Neural cell (in vitro differentiated cells): ENCODE data around the gene DENND1A. TPM values are rescaled to one million over a fixed set of nuclear protein-coding genes. Genes with fewer than 3 reads are reported as not detected.

ENCODE experiments used
- H2AFZ ChIP-seq: fragments of 200-600, 300-800 bp; sonication (generic), shearing (Covaris generic); 2 replicates; pipeline ENCODE4 v1.6.0; 2014; ENCODE audit warnings: low read depth, mild to moderate bottlenecking, antibody characterized with exemption, low read length, moderate library complexity
- H3F3A ChIP-seq: fragments of 200-600 bp; shearing (Covaris generic); 2 replicates; pipeline ENCODE4 v1.6.1; 2016; ENCODE audit warnings: mild to moderate bottlenecking, moderate library complexity, mixed read lengths, antibody characterized with exemption, low read length; ENCODE audit not compliant: insufficient read depth, poor library complexity, severe bottlenecking
- H3K27ac ChIP-seq: fragments of 200-600, 300-800 bp; sonication (generic), shearing (Covaris generic); 2 replicates; pipeline ENCODE4 v1.5.1; 2014; ENCODE audit warnings: mild to moderate bottlenecking, low read length, moderate library complexity
- H3K27me3 ChIP-seq: fragments of 300-800, 200-600 bp; sonication (generic), shearing (Covaris generic); 2 replicates; pipeline ENCODE4 v1.6.0; 2014; ENCODE audit warnings: mild to moderate bottlenecking, low read depth, low read length, moderate library complexity; ENCODE audit not compliant: insufficient read depth
- H3K36me3 ChIP-seq: fragments of 300-800, 200-600 bp; sonication (generic), shearing (Covaris generic); 2 replicates; pipeline ENCODE4 v1.5.1; 2014; ENCODE audit warnings: mild to moderate bottlenecking, antibody characterized with exemption, low read length, moderate library complexity; ENCODE audit not compliant: insufficient read depth
- H3K4me2 ChIP-seq: fragments of 300-800, 200-600 bp; sonication (generic), shearing (Covaris generic); 2 replicates; pipeline ENCODE4 v1.6.0; 2014; ENCODE audit warnings: mild to moderate bottlenecking, low read length
- H3K4me3 ChIP-seq: fragments of 300-800, 200-600 bp; sonication (generic), shearing (Covaris generic); 2 replicates; pipeline ENCODE4 v1.5.1; 2014; ENCODE audit warnings: mild to moderate bottlenecking, low read length, moderate library complexity
- H3K79me2 ChIP-seq: fragments of 200-600 bp; shearing (Covaris generic); replicated peaks from 2 replicates; pipeline ENCODE4 v1.6.0; 2014; ENCODE audit warnings: mild to moderate bottlenecking, low read length, moderate library complexity; ENCODE audit not compliant: insufficient read depth
- H3K9ac ChIP-seq: fragments of 300-800, 200-600 bp; sonication (generic), shearing (Covaris generic); 2 replicates; pipeline ENCODE4 v1.6.1; 2016; ENCODE audit warnings: mild to moderate bottlenecking, low read length, mixed read lengths
- H3K9me2 ChIP-seq: fragments of 200-600 bp; shearing (Covaris generic); 2 replicates; pipeline ENCODE4 v1.6.1; 2016; ENCODE audit warnings: mild to moderate bottlenecking, low read length, mixed read lengths; ENCODE audit not compliant: insufficient read depth
- H3K9me3 ChIP-seq: fragments of 200-600, 300-800 bp; sonication (generic), shearing (Covaris generic); 2 replicates; pipeline ENCODE4 v1.6.1; 2016; ENCODE audit warnings: mild to moderate bottlenecking, mixed run types, low read length, moderate library complexity, mixed read lengths
- H4K20me1 ChIP-seq: fragments of 200-600 bp; shearing (Covaris generic); 2 replicates; pipeline ENCODE4 v1.6.1; 2016; ENCODE audit warnings: mild to moderate bottlenecking, mixed run types; ENCODE audit not compliant: insufficient read depth
- EP300 ChIP-seq: fragments of 450-650 bp; conservative IDR thresholded peaks from 2 replicates; pipeline ENCODE4 v1.6.1; 2014; ENCODE audit warnings: antibody characterized with exemption, mild to moderate bottlenecking, moderate library complexity; ENCODE audit not compliant: poor library complexity, severe bottlenecking
- EZH2 ChIP-seq: fragments of 200-600, 300-800 bp; shearing (Covaris generic), sonication (generic); IDR thresholded peaks from 2 replicates; pipeline ENCODE4 v1.6.1; 2014; ENCODE audit warnings: antibody characterized with exemption, low read length, borderline replicate concordance, mild to moderate bottlenecking; ENCODE audit not compliant: insufficient read depth, poor library complexity, severe bottlenecking
- MXI1 ChIP-seq: fragments of 450-650 bp; conservative IDR thresholded peaks from 2 replicates; pipeline ENCODE4 v1.6.1; 2014; ENCODE audit warnings: antibody characterized with exemption, mild to moderate bottlenecking; ENCODE audit not compliant: poor library complexity, severe bottlenecking
- POLR2AphosphoS5 ChIP-seq: IDR thresholded peaks from 2 replicates; pipeline ENCODE4 v1.6.1; 2012
- RAD21 ChIP-seq: fragments of 450-650 bp; conservative IDR thresholded peaks from 2 replicates; pipeline ENCODE4 v1.6.1; 2014; ENCODE audit warnings: antibody characterized with exemption, mild to moderate bottlenecking, moderate library complexity
- SMC3 ChIP-seq: fragments of 450-650 bp; conservative IDR thresholded peaks from 2 replicates; pipeline ENCODE4 v1.6.1; 2014; ENCODE audit warnings: antibody characterized with exemption, mild to moderate bottlenecking, moderate library complexity; ENCODE audit not compliant: poor library complexity
- TAF1 ChIP-seq: IDR thresholded peaks from 2 replicates; pipeline ENCODE4 v1.6.1; 2012; ENCODE audit warnings: low read depth
- polyA plus RNA-seq: library from polyadenylated mRNA; depleted of rRNA; stranded (reverse); fragments of >200 nt; gene quantifications from 2 replicates; pipeline ENCODE4 v1.2.3, GENCODE V29; 2014
- TF ChIP-seq, protein P1 (sequence below): IDR thresholded peaks from 2 replicates; pipeline ENCODE4 v1.6.1; 2012; ENCODE audit warnings: borderline replicate concordance
- TF ChIP-seq, protein P2 (sequence below): fragments of 450-650 bp; IDR thresholded peaks from 2 replicates; pipeline ENCODE4 v1.5.1; 2014; ENCODE audit warnings: antibody characterized with exemption, mild to moderate bottlenecking, moderate library complexity; ENCODE audit not compliant: poor library complexity, severe bottlenecking

Gene DENND1A
- polyA plus RNA-seq, 1 donor from 2014 or later = 2.3 TPM

DNA sequence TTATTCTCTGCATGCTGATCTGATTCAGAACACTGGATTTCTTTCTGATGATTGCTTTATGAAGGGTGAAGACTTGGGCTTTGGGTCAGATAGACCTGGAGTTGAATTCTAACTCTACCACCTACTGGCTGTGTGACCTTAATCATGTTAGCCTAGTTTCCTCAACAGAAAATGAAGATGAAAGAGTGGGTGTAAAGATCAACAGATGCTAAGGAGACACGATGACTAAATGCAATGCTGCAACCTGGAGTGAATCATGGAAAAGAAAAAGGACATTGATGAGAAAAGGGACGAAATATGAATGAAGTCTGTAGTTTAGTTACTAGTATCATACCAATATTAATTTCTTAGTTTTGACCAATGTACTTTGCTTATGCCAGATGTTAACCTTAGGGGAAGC lies 27.8 kb upstream of the DENND1A start:
- Histone ChIP-seq H3K9ac (no peak overlapping the region), H3K4me3 (no peak overlapping the region), H2AFZ (no peak overlapping the region), H3K27ac (no peak overlapping the region), H3K9me3 (no peaks in the 10 kb centered on the region), H3K27me3 (no peaks in the 10 kb centered on the region), H3K4me2 (no peak overlapping the region), H3K36me3 (no peaks in the 10 kb centered on the region), H4K20me1 (no peaks in the 10 kb centered on the region), H3K9me2 (no peaks in the 10 kb centered on the region), H3F3A (no peaks in the 10 kb centered on the region), H3K79me2 (no peaks in the 10 kb centered on the region)
- TF ChIP-seq EZH2 = no peak
- no peak for TF ChIP-seq MXI1
- TF ChIP-seq POLR2AphosphoS5 = no peak
- TF ChIP-seq SMC3 = no peak
- TF ChIP-seq, protein P1, sequence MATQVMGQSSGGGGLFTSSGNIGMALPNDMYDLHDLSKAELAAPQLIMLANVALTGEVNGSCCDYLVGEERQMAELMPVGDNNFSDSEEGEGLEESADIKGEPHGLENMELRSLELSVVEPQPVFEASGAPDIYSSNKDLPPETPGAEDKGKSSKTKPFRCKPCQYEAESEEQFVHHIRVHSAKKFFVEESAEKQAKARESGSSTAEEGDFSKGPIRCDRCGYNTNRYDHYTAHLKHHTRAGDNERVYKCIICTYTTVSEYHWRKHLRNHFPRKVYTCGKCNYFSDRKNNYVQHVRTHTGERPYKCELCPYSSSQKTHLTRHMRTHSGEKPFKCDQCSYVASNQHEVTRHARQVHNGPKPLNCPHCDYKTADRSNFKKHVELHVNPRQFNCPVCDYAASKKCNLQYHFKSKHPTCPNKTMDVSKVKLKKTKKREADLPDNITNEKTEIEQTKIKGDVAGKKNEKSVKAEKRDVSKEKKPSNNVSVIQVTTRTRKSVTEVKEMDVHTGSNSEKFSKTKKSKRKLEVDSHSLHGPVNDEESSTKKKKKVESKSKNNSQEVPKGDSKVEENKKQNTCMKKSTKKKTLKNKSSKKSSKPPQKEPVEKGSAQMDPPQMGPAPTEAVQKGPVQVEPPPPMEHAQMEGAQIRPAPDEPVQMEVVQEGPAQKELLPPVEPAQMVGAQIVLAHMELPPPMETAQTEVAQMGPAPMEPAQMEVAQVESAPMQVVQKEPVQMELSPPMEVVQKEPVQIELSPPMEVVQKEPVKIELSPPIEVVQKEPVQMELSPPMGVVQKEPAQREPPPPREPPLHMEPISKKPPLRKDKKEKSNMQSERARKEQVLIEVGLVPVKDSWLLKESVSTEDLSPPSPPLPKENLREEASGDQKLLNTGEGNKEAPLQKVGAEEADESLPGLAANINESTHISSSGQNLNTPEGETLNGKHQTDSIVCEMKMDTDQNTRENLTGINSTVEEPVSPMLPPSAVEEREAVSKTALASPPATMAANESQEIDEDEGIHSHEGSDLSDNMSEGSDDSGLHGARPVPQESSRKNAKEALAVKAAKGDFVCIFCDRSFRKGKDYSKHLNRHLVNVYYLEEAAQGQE = no peak
- TF ChIP-seq TAF1 = no peak
- TF ChIP-seq, protein P2, sequence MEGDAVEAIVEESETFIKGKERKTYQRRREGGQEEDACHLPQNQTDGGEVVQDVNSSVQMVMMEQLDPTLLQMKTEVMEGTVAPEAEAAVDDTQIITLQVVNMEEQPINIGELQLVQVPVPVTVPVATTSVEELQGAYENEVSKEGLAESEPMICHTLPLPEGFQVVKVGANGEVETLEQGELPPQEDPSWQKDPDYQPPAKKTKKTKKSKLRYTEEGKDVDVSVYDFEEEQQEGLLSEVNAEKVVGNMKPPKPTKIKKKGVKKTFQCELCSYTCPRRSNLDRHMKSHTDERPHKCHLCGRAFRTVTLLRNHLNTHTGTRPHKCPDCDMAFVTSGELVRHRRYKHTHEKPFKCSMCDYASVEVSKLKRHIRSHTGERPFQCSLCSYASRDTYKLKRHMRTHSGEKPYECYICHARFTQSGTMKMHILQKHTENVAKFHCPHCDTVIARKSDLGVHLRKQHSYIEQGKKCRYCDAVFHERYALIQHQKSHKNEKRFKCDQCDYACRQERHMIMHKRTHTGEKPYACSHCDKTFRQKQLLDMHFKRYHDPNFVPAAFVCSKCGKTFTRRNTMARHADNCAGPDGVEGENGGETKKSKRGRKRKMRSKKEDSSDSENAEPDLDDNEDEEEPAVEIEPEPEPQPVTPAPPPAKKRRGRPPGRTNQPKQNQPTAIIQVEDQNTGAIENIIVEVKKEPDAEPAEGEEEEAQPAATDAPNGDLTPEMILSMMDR = no peak
- TF ChIP-seq RAD21 = no peak
- TF ChIP-seq EP300 = no peak

DNA sequence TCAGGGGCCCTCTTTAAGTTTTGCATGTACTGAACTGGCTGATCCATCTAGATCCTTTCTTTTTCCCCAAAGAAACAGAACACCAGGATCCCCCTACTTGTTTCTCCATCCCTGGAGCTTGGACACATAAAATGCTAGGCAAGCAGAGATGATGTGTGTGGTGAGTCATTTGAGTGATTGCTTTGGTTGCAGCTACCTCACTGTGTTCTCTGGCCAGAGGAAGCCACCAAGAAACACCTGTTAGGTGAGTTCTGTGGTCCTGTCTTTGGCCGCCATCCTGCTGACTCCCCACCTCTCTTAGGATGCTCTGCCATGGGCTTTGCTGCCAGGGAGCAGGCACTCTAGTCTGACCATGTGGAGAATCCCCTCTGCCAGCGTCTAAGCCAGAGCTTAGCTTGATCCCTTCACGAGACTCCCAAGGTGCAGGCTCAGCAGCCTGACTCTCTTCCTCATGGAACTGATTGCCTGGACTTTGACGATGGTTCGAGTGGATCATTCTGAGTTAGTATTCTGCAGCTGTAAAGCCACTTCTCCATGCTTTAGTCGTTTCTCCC lies 27.3 kb upstream of the DENND1A start:
- H3K36me3 ChIP-seq = no peaks in the 10 kb centered on the region
- H3K27ac ChIP-seq = no peak overlapping the region
- H2AFZ ChIP-seq = no peak overlapping the region
- no peaks in the 10 kb centered on the region for H3F3A ChIP-seq
- H3K9me3 ChIP-seq = no peaks in the 10 kb centered on the region
- H3K27me3 ChIP-seq = no peaks in the 10 kb centered on the region
- H3K79me2 ChIP-seq = no peaks in the 10 kb centered on the region
- H3K9ac ChIP-seq = no peak overlapping the region
- no peaks in the 10 kb centered on the region for H4K20me1 ChIP-seq
- no peak overlapping the region for H3K4me3 ChIP-seq
- TF ChIP-seq SMC3 (no peak), EZH2 (no peak), POLR2AphosphoS5 (no peak), RAD21 (no peak), EP300 (no peak), TAF1 (no peak), MXI1 (no peak)
- TF ChIP-seq, protein P2 = no peak
- TF ChIP-seq, protein P1 = no peak
- H3K4me2 ChIP-seq = no peak overlapping the region
- no peaks in the 10 kb centered on the region for H3K9me2 ChIP-seq
